GM18508 (cell line): ENCODE results near the gene LRRC74B.

Experiments used
- ATAC-seq: cut with Tn5 transposase; IDR thresholded peaks from one replicate; pipeline ENCODE4 v1.9.1; 2021; ENCODE audit warnings: moderate number of reproducible peaks; ENCODE audit not compliant: insufficient read depth, unreplicated experiment

LRRC74B gene

DNA sequence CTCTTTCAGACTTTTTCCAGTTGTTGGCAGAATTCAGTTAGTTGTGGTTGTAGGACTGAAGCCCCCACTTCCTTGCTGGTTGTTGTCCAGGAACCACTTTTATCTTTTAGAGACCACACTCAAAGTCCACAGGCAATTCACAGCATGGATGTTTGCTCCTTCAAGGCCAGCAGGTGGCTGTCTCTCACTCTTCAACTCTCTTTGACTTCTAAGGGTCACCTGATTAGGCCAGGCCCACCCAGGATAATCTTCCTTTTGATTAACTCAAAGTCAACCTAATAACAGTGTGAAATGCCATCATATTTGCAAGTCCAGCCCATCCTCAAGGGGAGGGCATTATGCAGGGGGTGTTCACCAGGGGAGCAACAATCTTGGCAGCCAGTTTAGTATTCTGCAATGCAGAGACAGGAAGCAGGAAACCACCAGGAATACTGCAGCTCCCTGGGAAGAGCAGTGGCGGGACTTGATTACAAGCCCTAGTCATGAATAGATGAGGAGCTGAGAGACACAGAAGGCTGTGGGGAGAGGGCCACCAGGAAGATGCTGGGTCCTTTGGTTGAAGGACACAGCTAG is 52.4 kb downstream of the LRRC74B start:
- ATAC-seq: no peak

DNA sequence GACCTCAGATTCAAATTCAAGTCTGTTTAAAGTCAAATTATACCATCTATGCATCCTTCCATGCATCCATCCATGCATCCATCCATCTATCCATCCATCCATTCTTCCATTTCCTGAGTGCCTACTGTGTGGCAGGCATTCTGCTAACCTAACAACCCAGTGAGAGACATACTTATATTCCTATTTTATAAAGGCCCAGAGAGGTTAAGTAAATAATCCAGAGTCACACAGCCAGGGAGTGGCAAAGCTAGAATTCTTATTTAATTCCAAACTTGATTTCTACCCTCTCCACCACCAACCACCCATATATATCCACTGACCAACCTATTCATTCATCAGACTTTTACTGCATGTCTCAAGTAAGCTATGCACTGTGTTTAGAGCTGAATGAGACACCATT is 53.8 kb downstream of the LRRC74B start:
- ATAC-seq: no peak

DNA sequence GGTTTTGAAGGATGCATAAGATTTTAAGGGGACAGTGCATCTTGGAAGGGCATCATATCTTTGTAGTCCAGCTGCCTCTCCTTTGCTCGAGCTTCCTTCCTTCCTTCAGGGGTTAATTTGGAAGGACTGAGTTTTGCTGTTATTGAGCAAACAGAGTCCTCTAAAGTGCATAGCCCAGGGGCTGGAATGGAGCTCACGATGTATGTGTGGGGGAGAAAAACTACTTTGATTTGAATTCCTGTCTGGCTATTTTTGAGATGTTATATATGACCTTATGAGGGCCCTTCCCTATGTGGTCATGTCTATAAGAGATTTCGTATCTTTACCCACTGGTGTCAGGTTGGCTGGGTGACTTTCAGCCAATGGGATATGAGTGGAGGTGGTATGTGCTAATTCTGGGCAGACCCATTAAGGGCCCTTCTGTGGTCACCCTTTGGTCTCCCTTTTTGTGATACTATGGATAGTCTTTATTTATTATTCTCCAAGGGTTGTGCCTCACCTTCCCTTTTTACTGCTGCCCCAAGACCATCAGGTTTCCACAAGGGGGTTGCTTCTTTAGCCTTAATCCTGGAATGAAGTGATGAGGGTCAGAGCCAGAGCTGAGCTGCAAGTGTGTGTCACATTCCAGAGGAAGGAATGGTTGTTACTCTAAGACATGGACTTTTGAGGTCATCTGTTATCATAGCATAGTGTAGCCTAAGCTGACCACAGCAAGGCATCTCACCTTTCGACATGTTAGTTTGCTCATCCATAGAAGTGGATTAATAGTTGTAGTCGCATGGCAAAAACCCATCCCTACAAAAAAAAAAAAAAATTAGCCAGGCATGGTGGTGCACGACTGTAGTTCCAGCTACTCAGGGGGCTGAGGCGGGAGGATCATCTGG is 54.6 kb downstream of the LRRC74B start:
- no peak for ATAC-seq

DNA sequence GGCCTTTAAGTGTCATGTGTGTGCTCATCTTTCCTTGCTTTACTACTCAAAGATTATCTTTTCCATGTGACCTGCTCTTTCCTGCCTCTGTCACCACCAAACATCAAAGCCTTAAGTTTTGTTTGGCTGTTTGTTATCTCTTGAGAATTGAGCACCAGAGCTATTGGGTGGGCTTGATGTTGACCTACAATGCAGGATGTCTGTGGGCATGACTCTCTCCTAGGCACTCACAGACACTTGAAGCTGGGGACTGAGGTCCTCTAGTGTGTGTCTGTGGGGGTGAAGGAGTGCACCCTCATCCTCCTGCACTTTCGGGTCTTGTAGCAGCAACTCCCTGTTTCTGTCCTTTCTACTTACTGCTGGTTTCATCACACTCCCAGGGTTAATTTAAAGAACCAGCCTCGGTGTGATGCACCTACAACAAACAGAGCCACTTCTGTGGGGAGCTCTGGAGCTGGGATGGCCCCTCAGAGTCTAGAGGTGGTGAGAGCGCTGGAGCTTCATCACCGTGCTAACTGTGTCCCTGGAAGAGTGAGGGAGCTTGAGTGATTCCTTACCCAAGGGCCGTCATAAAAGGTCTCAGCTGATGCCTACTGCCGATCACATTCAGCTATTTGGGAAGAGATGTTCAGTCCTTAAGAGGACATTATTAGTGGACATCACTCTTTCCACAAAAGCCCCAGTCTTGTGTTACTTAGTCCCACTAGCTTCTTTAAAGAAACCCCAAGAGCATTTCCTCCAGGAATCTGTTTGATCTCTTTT is 56.3 kb downstream of the LRRC74B start:
- ATAC-seq: no peak

DNA sequence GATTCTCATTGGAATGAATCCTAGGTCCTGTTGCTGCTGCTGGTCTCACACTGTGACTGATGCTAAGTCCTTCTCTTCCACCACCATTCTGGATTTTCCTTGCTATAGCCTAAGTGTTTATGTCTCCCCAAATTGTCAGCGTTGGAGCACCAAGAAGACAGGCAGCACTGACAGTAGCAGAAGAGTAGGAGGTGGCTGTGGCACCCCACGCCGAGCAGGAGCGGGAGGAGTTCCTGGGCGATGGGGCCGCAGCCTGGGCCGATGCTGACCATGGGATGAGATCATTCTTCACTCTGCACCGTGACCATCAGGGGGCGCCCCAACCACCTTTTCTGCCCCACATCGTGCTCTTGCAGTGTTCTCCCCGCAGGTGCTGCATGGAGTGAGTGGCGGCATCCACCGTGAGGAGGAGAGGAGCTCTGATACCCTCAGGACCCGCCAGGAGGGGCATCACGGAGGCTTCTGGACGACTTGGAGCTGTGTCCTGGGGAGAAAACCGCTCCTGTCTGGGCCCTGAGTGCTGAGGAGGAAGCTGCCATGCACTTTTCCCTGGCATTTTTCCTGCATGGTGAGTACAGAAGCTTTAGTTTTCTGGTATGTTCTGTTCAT is 57.0 kb downstream of the LRRC74B start:
- ATAC-seq: no peak

DNA sequence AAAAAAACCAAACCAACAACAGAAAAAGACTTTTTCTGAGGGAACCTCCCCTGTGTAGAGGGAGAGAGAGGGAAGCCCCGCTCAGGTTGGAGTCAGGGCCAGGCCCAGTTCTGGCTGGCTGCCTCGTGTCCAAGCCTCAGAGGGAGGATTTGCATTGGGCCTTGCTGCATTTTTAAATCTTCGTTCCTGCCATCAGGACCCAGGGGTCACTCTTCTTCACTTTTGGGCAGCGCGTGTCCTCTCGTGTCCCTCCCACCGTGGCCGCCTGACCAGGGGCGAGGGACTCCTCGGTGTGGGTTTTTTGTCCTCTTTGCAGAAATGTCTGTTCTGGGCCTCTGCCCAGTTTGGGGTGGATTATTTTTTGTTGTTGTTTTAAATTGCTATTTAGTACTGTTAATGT is 57.9 kb downstream of the LRRC74B start:
- ATAC-seq: no peak

DNA sequence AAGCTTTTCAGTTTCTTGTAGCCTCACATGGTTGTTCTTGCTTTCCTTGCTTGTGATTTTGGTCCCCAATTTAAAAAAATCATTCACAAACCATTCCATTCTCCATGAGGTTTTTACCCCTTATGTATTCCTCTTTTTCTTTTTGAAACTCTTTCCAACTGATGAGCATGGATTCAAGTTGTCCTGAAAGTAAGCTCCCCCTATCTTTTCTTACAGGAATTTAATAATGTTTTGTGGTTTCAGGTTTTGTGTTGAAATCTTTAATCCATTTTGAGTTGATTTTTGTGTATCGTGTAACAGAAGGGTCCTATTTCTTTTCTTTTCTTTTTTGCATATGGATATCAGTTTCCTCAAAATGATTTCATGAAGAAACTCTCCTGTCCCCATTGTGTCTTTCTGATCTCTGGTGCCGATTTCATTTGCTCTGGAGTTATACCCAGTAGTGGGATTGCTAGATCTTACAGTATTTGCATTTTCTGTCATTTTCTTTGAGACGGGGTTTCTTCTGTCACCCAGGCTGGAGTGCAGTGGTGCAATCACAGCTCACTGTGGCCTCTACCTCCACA is 58.5 kb downstream of the LRRC74B start:
- ATAC-seq: no peak

DNA sequence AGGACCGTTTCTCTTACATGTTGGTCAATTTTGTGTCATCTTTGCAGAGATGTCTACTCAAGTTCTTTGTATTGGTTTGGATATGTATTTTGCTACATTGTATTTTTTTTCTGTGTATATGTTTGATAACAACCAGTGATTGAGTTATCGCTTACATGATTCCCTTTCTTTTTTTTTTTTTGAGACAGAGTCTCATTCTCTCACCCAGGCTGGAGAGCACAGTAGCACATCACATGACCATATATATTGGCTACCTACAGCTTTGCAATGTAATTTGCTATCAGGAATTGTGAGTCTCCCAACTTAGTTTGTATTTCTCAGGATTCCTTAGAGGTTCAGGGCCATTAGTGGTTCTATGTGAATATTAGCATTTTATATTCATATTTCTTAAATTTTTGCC is 59.5 kb downstream of the LRRC74B start:
- ATAC-seq: no peak

DNA sequence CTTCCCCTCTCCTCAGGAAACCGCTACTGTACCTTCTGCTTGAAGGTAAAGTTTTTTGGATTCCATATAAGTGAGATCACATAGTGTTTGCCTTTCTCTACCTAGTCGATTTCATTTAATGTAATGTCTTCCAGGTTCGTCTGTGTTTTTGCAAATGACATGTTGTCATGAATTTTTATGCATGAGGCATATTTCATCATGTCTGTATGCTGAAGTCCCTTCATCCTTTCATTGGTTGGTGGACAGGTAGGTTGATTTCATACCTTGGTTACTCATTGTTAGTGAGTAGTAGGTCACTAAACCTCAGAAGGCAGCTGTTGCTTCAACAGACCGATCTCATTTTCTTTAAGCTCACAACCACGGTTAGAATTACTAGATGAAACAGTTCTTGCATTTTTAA is 60.3 kb downstream of the LRRC74B start:
- ATAC-seq: no peak

DNA sequence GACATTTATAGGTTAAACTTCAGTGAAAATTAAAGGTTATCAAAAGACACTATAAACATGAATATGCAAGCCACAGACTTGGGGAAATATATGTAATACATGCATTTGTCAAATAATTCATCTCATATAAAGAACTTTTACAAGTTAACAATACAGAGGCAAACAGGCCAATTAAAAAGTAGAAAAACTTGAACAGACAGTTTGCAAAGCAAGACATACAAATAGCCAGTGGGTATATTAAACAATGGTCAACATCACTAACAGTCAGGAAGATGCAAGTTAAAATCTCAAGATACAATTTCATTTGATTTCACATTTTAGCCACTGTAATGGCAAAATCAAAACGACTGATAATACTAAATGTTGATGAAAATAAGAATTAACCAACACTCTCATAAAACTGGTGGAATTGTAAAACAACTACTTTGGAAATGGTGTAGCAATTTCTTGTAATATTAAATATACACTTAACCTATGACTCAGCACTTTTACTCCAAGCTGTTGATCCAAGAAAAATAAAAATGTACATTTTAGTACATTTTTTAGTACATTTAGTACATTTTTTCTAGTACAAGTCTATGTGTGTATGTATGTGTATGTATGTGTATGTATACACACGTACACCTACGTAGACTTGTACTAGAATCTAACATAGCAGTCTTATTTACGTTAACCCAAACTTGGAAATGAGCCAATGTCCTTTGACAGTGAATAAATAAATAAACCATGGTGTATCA is 62.8 kb downstream of the LRRC74B start:
- no peak for ATAC-seq
